ENCODE results near the gene UGT8.

UGT8 gene

GRCh38 chr4:114677346-114677979, 78.9 kb downstream of the UGT8 start:
- Histone ChIP-seq H3K4me3 (ENCODE audit: insufficient read depth, low read depth, low read length, poor library complexity, severe bottlenecking) (no peak overlapping the region), H3K9me3 (ENCODE audit: control insufficient read depth, low read length) (no peaks in the 10 kb centered on the region)
- DNase-seq = no peak

DNA sequence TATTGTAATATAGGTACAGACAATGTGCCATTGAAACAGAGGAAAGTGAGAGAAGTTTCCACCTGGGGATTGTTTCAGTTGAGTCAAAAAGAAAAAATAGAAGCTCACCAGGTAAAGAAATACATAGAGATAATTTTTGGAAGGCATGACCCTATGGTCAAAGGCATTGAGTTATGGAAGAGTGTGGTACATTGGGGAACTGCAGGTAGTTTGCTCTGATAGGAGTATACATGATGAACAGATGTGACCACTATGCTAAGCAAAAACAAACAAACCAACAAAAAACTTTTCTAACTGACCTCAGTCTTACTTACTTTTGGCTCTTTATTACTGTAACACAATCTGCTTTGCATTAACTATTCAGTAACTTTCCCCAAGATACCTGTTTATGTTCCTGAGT, 85.9 kb downstream of the UGT8 start:
- DNase-seq = no peak
- H3K36me3 ChIP-seq (ENCODE audit: control insufficient read depth, insufficient read depth, low read length) = no peaks in the 10 kb centered on the region
- H3K4me3 ChIP-seq (ENCODE audit: insufficient read depth, low read depth, low read length, poor library complexity, severe bottlenecking) = no peak overlapping the region
- no peaks in the 10 kb centered on the region for H3K9me3 ChIP-seq (ENCODE audit: control insufficient read depth, low read length)
- no peaks in the 10 kb centered on the region for H3K27me3 ChIP-seq (replicated peaks; ENCODE audit: control insufficient read depth, insufficient read depth, low read length, poor library complexity, severe bottlenecking)
- H3K4me1 ChIP-seq (ENCODE audit: control insufficient read depth, insufficient read depth, low read length, poor library complexity, severe bottlenecking) = no peaks in the 10 kb centered on the region
- H3K27ac ChIP-seq (ENCODE audit: insufficient read depth, low read length, poor library complexity, severe bottlenecking) = no peak overlapping the region

More at GRCh38 chr4:114677346-114677979, 78.9 kb downstream of the UGT8 start:
- no peaks in the 10 kb centered on the region for H3K4me1 ChIP-seq (ENCODE audit: control insufficient read depth, insufficient read depth, low read length, poor library complexity, severe bottlenecking)
- H3K36me3 ChIP-seq (ENCODE audit: control insufficient read depth, insufficient read depth, low read length) = no peaks in the 10 kb centered on the region
- no peak overlapping the region for H3K27ac ChIP-seq (ENCODE audit: insufficient read depth, low read length, poor library complexity, severe bottlenecking)
- no peaks in the 10 kb centered on the region for H3K27me3 ChIP-seq (replicated peaks; ENCODE audit: control insufficient read depth, insufficient read depth, low read length, poor library complexity, severe bottlenecking)

- no peaks in the 10 kb centered on the region for H3K36me3 ChIP-seq (ENCODE audit: control insufficient read depth, insufficient read depth, low read length)
- H3K9me3 ChIP-seq (ENCODE audit: control insufficient read depth, low read length) = no peaks in the 10 kb centered on the region
- H3K27ac ChIP-seq (ENCODE audit: insufficient read depth, low read length, poor library complexity, severe bottlenecking) = no peak overlapping the region
- H3K27me3 ChIP-seq (replicated peaks; ENCODE audit: control insufficient read depth, insufficient read depth, low read length, poor library complexity, severe bottlenecking) = no peaks in the 10 kb centered on the region
- no peak overlapping the region for H3K4me3 ChIP-seq (ENCODE audit: insufficient read depth, low read depth, low read length, poor library complexity, severe bottlenecking)
- DNase-seq = no peak
- no peaks in the 10 kb centered on the region for H3K4me1 ChIP-seq (ENCODE audit: control insufficient read depth, insufficient read depth, low read length, poor library complexity, severe bottlenecking)
These were observed 89.5 kb downstream of the UGT8 start for GRCh38 chr4:114688059-114688458.

DNA sequence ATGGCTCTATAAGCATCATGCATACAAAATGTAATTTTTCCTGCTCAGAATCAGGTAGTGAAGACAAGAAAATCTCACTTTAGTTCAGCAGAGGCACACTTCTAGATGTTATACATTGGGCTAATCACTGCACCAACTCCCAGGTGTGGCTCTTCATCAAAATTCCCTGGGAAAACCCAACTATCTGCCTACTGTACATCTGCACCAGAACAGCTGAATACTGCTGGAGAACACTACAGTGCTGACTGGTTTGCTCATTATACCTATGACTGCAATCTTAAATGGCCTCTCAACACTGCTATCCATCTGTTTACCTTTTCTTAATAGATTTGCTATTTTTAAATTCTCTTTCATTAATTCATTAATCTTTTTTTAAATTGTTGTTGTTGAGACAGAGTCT, 92.0 kb downstream of the UGT8 start:
- H3K4me3 ChIP-seq (ENCODE audit: insufficient read depth, low read depth, low read length, poor library complexity, severe bottlenecking) = no peak overlapping the region
- H3K27me3 ChIP-seq (replicated peaks; ENCODE audit: control insufficient read depth, insufficient read depth, low read length, poor library complexity, severe bottlenecking) = no peaks in the 10 kb centered on the region
- H3K27ac ChIP-seq (ENCODE audit: insufficient read depth, low read length, poor library complexity, severe bottlenecking) = no peak overlapping the region
- no peak for DNase-seq
- H3K4me1 ChIP-seq (ENCODE audit: control insufficient read depth, insufficient read depth, low read length, poor library complexity, severe bottlenecking) = no peaks in the 10 kb centered on the region
- H3K36me3 ChIP-seq (ENCODE audit: control insufficient read depth, insufficient read depth, low read length) = no peaks in the 10 kb centered on the region
- no peaks in the 10 kb centered on the region for H3K9me3 ChIP-seq (ENCODE audit: control insufficient read depth, low read length)

GRCh38 chr4:114691865-114692264, 93.3 kb downstream of the UGT8 start:
- no peaks in the 10 kb centered on the region for H3K27me3 ChIP-seq (replicated peaks; ENCODE audit: control insufficient read depth, insufficient read depth, low read length, poor library complexity, severe bottlenecking)
- H3K4me1 ChIP-seq (ENCODE audit: control insufficient read depth, insufficient read depth, low read length, poor library complexity, severe bottlenecking) = no peaks in the 10 kb centered on the region
- no peak overlapping the region for H3K27ac ChIP-seq (ENCODE audit: insufficient read depth, low read length, poor library complexity, severe bottlenecking)
- no peaks in the 10 kb centered on the region for H3K36me3 ChIP-seq (ENCODE audit: control insufficient read depth, insufficient read depth, low read length)
- no peaks in the 10 kb centered on the region for H3K9me3 ChIP-seq (ENCODE audit: control insufficient read depth, low read length)
- DNase-seq = no peak
- H3K4me3 ChIP-seq (ENCODE audit: insufficient read depth, low read depth, low read length, poor library complexity, severe bottlenecking) = no peak overlapping the region

- no peaks in the 10 kb centered on the region for H3K9me3 ChIP-seq (ENCODE audit: control insufficient read depth, low read length)
- DNase-seq = no peak
- no peaks in the 10 kb centered on the region for H3K4me1 ChIP-seq (ENCODE audit: control insufficient read depth, insufficient read depth, low read length, poor library complexity, severe bottlenecking)
- no peak overlapping the region for H3K27ac ChIP-seq (ENCODE audit: insufficient read depth, low read length, poor library complexity, severe bottlenecking)
- no peaks in the 10 kb centered on the region for H3K27me3 ChIP-seq (replicated peaks; ENCODE audit: control insufficient read depth, insufficient read depth, low read length, poor library complexity, severe bottlenecking)
- no peaks in the 10 kb centered on the region for H3K36me3 ChIP-seq (ENCODE audit: control insufficient read depth, insufficient read depth, low read length)
- no peak overlapping the region for H3K4me3 ChIP-seq (ENCODE audit: insufficient read depth, low read depth, low read length, poor library complexity, severe bottlenecking)
These were observed 94.4 kb downstream of the UGT8 start for GRCh38 chr4:114692958-114693357.

- Histone ChIP-seq H3K9me3 (ENCODE audit: control insufficient read depth, low read length) (no peaks in the 10 kb centered on the region), H3K36me3 (ENCODE audit: control insufficient read depth, insufficient read depth, low read length) (no peaks in the 10 kb centered on the region), H3K27ac (ENCODE audit: insufficient read depth, low read length, poor library complexity, severe bottlenecking) (no peak overlapping the region), H3K4me3 (ENCODE audit: insufficient read depth, low read depth, low read length, poor library complexity, severe bottlenecking) (no peak overlapping the region), H3K27me3 (replicated peaks; ENCODE audit: control insufficient read depth, insufficient read depth, low read length, poor library complexity, severe bottlenecking) (no peaks in the 10 kb centered on the region), H3K4me1 (ENCODE audit: control insufficient read depth, insufficient read depth, low read length, poor library complexity, severe bottlenecking) (no peaks in the 10 kb centered on the region)
- DNase-seq = no peak
These were observed 96.2 kb downstream of the UGT8 start for GRCh38 chr4:114694770-114695169.

GRCh38 chr4:114698231-114698630, 99.6 kb downstream of the UGT8 start:
- Histone ChIP-seq H3K9me3 (ENCODE audit: control insufficient read depth, low read length) (no peaks in the 10 kb centered on the region), H3K4me1 (ENCODE audit: control insufficient read depth, insufficient read depth, low read length, poor library complexity, severe bottlenecking) (no peaks in the 10 kb centered on the region), H3K36me3 (ENCODE audit: control insufficient read depth, insufficient read depth, low read length) (no peaks in the 10 kb centered on the region), H3K4me3 (ENCODE audit: insufficient read depth, low read depth, low read length, poor library complexity, severe bottlenecking) (no peak overlapping the region), H3K27ac (ENCODE audit: insufficient read depth, low read length, poor library complexity, severe bottlenecking) (no peak overlapping the region), H3K27me3 (replicated peaks; ENCODE audit: control insufficient read depth, insufficient read depth, low read length, poor library complexity, severe bottlenecking) (no peaks in the 10 kb centered on the region)
- no peak for DNase-seq

- Histone ChIP-seq H3K27ac (ENCODE audit: insufficient read depth, low read length, poor library complexity, severe bottlenecking) (no peak overlapping the region), H3K27me3 (replicated peaks; ENCODE audit: control insufficient read depth, insufficient read depth, low read length, poor library complexity, severe bottlenecking) (no peaks in the 10 kb centered on the region), H3K4me1 (ENCODE audit: control insufficient read depth, insufficient read depth, low read length, poor library complexity, severe bottlenecking) (no peaks in the 10 kb centered on the region), H3K36me3 (ENCODE audit: control insufficient read depth, insufficient read depth, low read length) (no peaks in the 10 kb centered on the region), H3K9me3 (ENCODE audit: control insufficient read depth, low read length) (no peaks in the 10 kb centered on the region), H3K4me3 (ENCODE audit: insufficient read depth, low read depth, low read length, poor library complexity, severe bottlenecking) (no peak overlapping the region)
- no peak for DNase-seq
These were observed 102.9 kb downstream of the UGT8 start for GRCh38 chr4:114701491-114701890.

- H3K36me3 ChIP-seq (ENCODE audit: control insufficient read depth, insufficient read depth, low read length) = no peaks in the 10 kb centered on the region
- H3K9me3 ChIP-seq (ENCODE audit: control insufficient read depth, low read length) = no peaks in the 10 kb centered on the region
- no peaks in the 10 kb centered on the region for H3K4me1 ChIP-seq (ENCODE audit: control insufficient read depth, insufficient read depth, low read length, poor library complexity, severe bottlenecking)
- no peak overlapping the region for H3K4me3 ChIP-seq (ENCODE audit: insufficient read depth, low read depth, low read length, poor library complexity, severe bottlenecking)
- no peak overlapping the region for H3K27ac ChIP-seq (ENCODE audit: insufficient read depth, low read length, poor library complexity, severe bottlenecking)
- no peaks in the 10 kb centered on the region for H3K27me3 ChIP-seq (replicated peaks; ENCODE audit: control insufficient read depth, insufficient read depth, low read length, poor library complexity, severe bottlenecking)
- DNase-seq = no peak
These were observed 118.8 kb downstream of the UGT8 start for GRCh38 chr4:114717432-114717831.

All from effector memory CD4-positive, alpha-beta T cell (primary cell).